HG03442 (cell line): ENCODE measurements around the gene ADCY7.

Experiments
- ATAC-seq: cut with Tn5 transposase; IDR thresholded peaks from one replicate; pipeline ENCODE4 v1.9.1; 2021; ENCODE audit warnings: mild to moderate bottlenecking, moderate library complexity; ENCODE audit not compliant: unreplicated experiment

The ADCY7 gene

GRCh38 chr16:50310308-50311133 lies 44.2 kb downstream of the ADCY7 start:
- ATAC-seq: no peak

DNA sequence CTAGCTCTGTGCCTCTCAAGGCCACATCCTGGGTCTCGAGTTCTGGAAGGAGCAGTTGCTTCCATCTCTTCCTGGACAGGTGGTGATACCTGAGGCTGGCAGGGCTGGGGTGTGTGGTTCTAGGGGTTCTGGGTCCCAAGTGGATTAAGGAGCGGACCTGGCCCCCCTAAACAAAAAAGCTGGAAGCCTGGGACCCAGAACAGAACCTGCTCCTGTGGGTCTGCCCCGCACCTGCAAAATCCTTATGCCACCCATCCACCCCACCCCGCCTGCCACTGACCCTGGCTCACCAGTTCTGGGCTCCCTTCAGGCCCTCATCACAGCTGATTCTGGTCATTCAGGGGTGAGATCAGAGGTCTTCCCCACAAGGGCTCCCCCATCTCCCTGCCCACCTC lies 44.8 kb downstream of the ADCY7 start:
- no peak for ATAC-seq

DNA sequence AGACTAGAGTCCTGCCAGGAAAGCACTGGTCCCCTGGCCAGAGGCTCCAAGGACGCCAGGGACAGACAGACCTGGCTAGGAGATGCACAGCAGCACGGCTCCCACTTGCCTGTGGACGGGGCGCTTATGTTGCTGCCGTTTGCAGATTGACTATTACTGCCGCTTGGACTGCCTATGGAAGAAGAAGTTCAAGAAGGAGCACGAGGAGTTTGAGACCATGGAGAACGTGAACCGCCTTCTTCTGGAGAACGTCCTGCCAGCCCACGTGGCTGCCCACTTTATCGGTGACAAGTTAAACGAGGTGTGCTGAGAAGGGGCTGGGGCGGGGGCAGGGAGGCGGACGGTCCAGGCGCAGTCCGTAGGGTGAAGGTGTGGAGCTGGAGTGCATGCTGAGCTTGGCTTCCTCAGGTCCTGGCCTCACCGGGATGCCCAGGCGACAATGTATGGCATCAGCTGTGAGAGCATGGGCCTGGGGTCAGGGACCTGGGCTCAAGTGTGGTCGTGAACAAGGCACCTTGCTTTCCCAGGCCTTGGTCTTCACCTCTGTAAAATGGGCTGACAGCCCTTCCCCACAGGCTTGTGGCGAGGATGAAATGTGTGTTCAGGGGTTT lies 45.6 kb downstream of the ADCY7 start:
- no peak for ATAC-seq

DNA sequence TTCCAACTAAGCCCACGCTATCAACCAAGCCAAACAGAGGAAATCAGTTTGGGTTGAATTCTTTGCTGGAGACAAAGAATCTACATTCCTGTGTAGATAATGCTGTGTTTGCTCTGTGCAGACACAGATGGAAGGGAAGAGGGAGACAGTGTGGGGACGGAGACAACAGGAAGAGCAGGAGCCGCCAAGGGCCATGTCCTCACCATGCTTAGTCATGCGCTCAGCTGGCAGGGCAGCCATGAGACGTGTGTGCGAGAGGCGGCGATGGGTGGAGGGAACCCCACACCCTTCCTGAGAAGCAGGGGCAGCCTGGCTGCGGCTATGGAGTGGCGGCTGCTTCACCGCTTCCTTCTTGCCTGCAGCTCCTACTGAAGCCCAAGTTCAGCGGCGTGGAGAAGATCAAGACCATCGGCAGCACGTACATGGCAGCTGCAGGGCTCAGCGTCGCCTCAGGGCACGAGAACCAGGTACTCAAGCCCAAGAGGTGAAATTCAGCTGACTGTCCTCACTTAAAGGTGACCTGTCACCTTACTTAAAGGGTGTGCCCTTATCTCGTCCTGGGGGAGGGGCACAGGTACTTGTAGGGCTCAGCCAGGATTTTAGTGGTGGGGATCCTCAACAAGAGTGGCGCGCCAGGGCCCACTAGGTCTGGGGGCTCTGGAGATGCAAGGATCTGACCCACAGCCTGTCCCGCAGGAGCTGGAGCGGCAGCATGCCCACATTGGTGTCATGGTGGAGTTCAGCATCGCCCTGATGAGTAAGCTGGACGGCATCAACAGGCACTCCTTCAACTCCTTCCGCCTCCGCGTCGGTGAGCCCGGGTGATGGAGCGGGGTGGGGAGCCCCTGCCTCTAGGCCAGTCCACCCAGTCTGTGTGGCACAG lies 47.5 kb downstream of the ADCY7 start:
- ATAC-seq: no peak

DNA sequence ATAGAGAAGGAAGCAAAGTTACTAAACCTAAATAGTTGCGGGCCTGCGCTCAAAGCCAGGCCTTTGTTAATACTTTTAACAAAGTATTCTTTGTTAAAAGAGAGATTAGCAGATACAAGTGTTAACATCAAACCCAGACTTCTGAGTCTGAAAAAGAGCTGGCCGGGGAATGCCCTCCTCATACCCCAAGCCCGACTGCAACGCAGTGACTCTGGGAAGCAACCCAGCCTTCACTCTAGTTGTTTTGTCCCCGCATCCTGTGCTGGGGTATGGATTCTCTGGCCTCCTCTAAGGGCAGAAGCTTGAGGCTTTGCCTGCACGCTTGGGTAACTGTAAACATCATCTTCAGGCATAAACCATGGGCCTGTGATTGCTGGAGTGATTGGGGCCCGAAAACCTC lies 48.3 kb downstream of the ADCY7 start:
- ATAC-seq: no peak

GRCh38 chr16:50315346-50315997 lies 49.1 kb downstream of the ADCY7 start:
- ATAC-seq: no peak

DNA sequence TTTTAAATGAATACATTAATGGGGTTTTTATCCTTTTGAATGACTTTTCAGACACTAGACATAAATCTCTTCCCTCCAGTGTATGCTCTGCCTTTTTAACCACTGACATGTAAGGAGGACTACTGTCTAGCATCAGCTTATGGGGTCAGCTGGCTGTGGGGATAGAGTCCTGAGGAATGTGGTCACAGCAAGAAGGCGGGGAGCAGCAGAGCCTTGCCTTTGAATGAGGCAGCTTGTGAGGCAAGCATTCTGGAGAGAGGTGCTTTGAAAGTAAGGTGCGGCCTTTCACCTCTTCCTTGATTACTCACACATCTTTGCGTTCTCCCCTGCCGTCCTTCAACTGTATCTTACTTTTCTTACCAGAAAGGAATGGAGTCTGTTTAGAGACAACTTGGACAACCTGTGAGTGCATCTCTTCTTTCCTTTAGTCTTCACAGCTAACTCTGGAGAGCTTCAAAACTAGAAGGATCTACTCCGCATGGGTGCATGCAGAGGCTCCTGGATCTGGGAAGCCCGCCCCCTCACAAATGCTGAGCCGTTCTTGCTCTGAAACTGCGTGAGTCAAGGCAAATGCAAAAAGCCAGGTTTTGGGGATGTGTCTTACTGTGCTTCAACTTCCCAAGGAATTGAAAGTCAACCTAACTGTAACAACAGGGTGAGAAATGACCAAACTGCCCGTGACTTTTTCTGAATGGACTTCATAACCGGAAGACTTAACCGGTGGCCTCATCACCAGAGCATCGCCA lies 49.9 kb downstream of the ADCY7 start:
- no peak for ATAC-seq

GRCh38 chr16:50316848-50317630 lies 50.7 kb downstream of the ADCY7 start:
- ATAC-seq: no peak

DNA sequence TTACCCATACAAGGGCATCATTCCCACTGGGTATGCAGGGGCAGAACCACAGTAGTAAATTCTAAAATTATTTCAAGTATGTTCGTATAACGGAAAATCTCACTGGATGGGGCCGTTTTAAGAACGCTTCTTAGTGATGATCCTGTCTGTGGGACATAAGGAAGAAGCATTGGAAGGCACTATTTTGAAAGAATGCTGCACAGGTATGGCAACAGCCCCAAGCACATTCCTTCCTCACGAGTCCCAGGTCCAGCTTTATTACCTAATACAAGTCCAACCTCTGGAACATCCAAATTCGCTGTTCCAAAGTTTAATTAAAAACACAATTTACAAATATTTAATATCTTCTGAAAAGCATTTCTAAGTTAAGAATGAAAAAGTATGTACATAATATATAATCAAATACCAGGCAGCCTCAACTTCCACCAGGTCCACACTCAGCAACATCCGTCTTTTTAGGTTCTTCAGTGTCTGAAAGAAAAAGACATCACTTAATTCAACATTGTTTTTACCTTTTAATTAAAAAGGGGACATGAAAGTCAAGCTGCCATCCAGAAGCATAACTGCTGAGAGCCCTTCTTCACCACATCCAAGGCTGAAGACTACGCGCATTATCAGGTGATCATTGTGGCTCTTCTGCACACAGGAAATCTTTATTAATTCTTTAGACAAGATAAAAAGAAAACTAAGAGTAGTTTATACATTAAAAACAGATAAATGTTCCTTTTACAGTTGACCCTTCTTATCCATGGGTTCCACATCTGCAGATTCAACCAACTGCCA lies 52.6 kb downstream of the ADCY7 start:
- no peak for ATAC-seq

- no peak for ATAC-seq
Observed at GRCh38 chr16:50320310-50320709, 54.0 kb downstream of the ADCY7 start.

DNA sequence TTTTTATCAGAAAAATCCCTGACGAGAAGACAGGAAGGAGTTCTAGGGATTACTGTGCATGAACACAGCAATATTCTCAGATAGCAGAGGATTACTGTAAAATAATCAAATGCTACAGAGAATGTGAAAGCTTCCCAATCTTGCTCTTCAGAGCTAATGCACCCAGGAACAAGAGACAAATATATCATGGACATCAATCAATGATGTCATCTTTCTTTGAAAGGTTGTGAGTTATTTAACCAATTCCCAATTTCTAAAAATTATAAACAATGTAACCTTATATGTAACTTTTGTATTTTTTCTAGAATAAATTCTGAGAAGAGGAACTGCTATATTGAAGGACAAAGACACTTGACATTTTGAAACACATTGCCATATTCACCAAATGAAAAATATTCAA lies 56.0 kb downstream of the ADCY7 start:
- no peak for ATAC-seq

GRCh38 chr16:50323335-50324011 lies 57.1 kb downstream of the ADCY7 start:
- ATAC-seq: no peak

DNA sequence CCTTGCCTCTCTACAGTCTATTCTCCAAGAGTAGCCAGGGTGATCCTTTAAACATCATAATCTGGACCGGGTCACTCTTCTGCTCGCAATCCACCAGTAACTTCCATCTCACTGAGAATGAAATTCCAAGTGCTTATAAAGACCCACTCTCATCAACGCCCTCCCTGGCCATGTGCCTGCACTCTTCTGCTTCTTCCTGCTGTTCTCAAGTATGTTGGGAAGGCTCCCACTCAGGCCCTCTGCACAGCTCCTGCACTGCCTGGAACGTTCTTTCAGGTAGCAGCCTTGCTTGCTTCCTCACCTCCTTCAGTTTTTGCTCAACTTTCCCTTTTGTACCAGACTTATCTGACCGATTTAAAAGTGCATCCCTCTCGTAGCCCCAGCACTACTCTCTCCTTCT lies 58.0 kb downstream of the ADCY7 start:
- ATAC-seq: no peak

GRCh38 chr16:50326264-50326663 lies 59.9 kb downstream of the ADCY7 start:
- ATAC-seq: no peak

DNA sequence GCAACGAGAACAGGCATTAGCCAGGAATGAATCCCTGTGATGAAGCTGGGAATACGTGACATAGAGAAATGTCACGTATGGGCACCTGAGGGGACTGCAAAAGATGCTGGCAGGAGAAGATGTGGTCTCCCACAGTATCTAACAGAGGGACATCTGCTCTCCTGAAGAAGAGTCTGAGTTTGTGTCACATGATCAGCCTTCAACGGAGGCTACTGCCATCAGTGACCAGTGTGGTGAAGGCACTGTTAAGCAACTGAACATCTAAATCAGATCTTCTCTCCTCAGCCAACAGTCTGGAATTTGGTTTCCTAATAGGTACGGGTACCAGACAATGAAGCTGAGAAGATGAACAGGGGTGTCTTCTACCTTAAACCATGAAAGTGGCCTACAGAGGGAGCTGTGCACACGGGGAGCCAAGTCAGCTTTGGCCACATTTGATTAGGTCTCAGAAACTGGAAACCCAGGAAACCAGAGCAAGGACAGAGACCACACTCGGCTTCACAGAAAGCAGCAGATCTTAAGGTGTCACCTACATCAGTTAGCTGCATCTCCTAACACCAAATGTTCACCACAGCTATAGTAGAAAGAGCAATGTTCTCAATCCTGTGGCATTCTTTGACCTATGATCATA lies 60.6 kb downstream of the ADCY7 start:
- ATAC-seq: peak; percentile 70

- no peak for ATAC-seq
Observed at GRCh38 chr16:50329446-50330189, 63.3 kb downstream of the ADCY7 start.

GRCh38 chr16:50331570-50331969 lies 65.2 kb downstream of the ADCY7 start:
- no peak for ATAC-seq
